ENCODE data around the gene ARHGEF4.

Gene ARHGEF4

GRCh38 chr2:130872741-130873125 is 36.0 kb downstream of the ARHGEF4 start:
- Histone ChIP-seq H4K20me1 (ENCODE audit: insufficient read depth, low read length, poor library complexity, severe bottlenecking) (no peaks in the 10 kb centered on the region), H3K9ac (ENCODE audit: low read depth, low read length, poor library complexity, severe bottlenecking) (no peak overlapping the region), H3K9me3 (ENCODE audit: insufficient read depth, low read depth, low read length) (no peaks in the 10 kb centered on the region), H3K4me3 (ENCODE audit: low read length, poor library complexity, severe bottlenecking) (no peak overlapping the region), H3K9me2 (replicated peaks; ENCODE audit: low read depth, low read length) (no peaks in the 10 kb centered on the region), H3K36me3 (ENCODE audit: insufficient read depth, low read length) (no peaks in the 10 kb centered on the region), H2AFZ (ENCODE audit: low read length) (no peak overlapping the region; the same call in 1 of the 2 replicates), H3K4me1 (ENCODE audit: insufficient read depth, low read length, poor library complexity, severe bottlenecking) (peaks cover 5% of the 10 kb centered on the region), H3K27me3 (ENCODE audit: insufficient read depth, low read length, poor library complexity, severe bottlenecking) (no peaks in the 10 kb centered on the region), H3F3A (ENCODE audit: low read depth) (no peaks in the 10 kb centered on the region), H3K4me2 (ENCODE audit: low read depth, low read length, poor library complexity, severe bottlenecking) (no peak overlapping the region), H3K79me2 (ENCODE audit: insufficient read depth, low read length) (no peaks in the 10 kb centered on the region)
- TF ChIP-seq, protein P1, sequence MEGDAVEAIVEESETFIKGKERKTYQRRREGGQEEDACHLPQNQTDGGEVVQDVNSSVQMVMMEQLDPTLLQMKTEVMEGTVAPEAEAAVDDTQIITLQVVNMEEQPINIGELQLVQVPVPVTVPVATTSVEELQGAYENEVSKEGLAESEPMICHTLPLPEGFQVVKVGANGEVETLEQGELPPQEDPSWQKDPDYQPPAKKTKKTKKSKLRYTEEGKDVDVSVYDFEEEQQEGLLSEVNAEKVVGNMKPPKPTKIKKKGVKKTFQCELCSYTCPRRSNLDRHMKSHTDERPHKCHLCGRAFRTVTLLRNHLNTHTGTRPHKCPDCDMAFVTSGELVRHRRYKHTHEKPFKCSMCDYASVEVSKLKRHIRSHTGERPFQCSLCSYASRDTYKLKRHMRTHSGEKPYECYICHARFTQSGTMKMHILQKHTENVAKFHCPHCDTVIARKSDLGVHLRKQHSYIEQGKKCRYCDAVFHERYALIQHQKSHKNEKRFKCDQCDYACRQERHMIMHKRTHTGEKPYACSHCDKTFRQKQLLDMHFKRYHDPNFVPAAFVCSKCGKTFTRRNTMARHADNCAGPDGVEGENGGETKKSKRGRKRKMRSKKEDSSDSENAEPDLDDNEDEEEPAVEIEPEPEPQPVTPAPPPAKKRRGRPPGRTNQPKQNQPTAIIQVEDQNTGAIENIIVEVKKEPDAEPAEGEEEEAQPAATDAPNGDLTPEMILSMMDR (conservative IDR thresholded peaks at IDR 0.05; ENCODE audit: low read length) = no peak
- TF ChIP-seq EZH2phosphoT487 (IDR thresholded peaks at IDR 0.05; ENCODE audit: borderline replicate concordance) = no peak

DNA sequence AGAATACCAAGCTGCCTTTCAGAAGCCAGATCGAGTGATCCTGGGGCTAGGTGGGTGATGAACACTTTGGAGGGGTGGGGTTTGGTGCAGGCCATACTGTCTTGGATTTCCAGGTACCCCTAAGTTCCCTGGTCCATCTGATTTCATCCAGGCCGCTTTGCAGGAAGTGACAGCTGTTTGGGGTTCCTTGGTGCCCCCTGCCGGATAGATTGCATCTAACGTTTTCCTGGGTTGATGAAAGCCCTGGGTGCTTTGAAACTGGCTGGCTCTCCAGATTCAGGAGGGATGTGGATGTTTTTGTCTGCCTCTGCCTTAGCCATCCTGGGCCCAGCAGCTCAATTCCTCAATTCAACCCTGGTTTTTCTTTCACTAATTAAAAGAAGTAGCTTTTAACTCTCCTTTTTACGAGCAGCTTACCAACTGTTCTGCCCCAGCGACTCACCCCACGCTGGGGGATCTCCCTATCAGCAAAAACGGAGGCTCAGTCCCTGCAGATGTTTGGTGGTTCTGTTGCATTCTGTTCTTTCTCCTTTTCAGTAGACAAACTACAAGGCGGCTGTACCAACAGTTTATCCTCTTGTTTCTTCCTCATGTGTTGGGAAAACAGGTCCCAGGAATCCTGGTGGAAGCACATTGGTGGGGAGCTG is 37.1 kb downstream of the ARHGEF4 start:
- Histone ChIP-seq H3K9ac (ENCODE audit: low read depth, low read length, poor library complexity, severe bottlenecking) (no peak overlapping the region), H3K9me3 (ENCODE audit: insufficient read depth, low read depth, low read length) (no peaks in the 10 kb centered on the region), H3K9me2 (replicated peaks; ENCODE audit: low read depth, low read length) (no peaks in the 10 kb centered on the region), H3K27me3 (ENCODE audit: insufficient read depth, low read length, poor library complexity, severe bottlenecking) (no peaks in the 10 kb centered on the region), H3K79me2 (ENCODE audit: insufficient read depth, low read length) (no peaks in the 10 kb centered on the region), H3K4me1 (ENCODE audit: insufficient read depth, low read length, poor library complexity, severe bottlenecking) (peaks cover 5% of the 10 kb centered on the region), H3K4me3 (ENCODE audit: low read length, poor library complexity, severe bottlenecking) (no peak overlapping the region), H3K36me3 (ENCODE audit: insufficient read depth, low read length) (no peaks in the 10 kb centered on the region), H4K20me1 (ENCODE audit: insufficient read depth, low read length, poor library complexity, severe bottlenecking) (no peaks in the 10 kb centered on the region), H2AFZ (ENCODE audit: low read length) (peak overlapping the region; percentile 62), H3F3A (ENCODE audit: low read depth) (no peaks in the 10 kb centered on the region), H3K4me2 (ENCODE audit: low read depth, low read length, poor library complexity, severe bottlenecking) (no peak overlapping the region)
- TF ChIP-seq, protein P1 (conservative IDR thresholded peaks at IDR 0.05; ENCODE audit: low read length) = peak; percentile 70
- TF ChIP-seq EZH2phosphoT487 (IDR thresholded peaks at IDR 0.05; ENCODE audit: borderline replicate concordance) = no peak

DNA sequence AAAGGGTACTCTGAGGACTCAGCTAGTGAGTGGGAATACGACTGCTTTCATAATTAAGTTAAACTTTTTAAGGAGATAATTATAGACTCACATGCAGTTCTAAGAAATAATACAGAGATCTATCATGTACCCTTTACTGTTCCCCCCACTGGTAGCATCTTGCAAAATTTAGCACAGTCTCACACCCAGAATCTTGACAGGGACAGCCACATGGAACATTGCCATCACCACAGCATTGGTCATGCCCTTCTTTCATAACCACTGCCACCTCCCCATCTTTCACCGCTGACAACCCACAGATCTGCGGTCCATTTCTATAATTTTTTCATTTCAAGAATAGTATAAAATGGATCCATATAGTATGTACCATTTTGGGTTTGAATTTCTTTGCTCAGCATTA is 37.8 kb downstream of the ARHGEF4 start:
- H3K9me2 ChIP-seq (replicated peaks; ENCODE audit: low read depth, low read length) = no peaks in the 10 kb centered on the region
- H3K4me1 ChIP-seq (ENCODE audit: insufficient read depth, low read length, poor library complexity, severe bottlenecking) = peaks cover 5% of the 10 kb centered on the region
- H3F3A ChIP-seq (ENCODE audit: low read depth) = no peaks in the 10 kb centered on the region
- H3K36me3 ChIP-seq (ENCODE audit: insufficient read depth, low read length) = no peaks in the 10 kb centered on the region
- H3K79me2 ChIP-seq (ENCODE audit: insufficient read depth, low read length) = no peaks in the 10 kb centered on the region
- H3K9me3 ChIP-seq (ENCODE audit: insufficient read depth, low read depth, low read length) = no peaks in the 10 kb centered on the region
- no peaks in the 10 kb centered on the region for H4K20me1 ChIP-seq (ENCODE audit: insufficient read depth, low read length, poor library complexity, severe bottlenecking)
- TF ChIP-seq, protein P1 (conservative IDR thresholded peaks at IDR 0.05; ENCODE audit: low read length) = no peak
- no peak for TF ChIP-seq EZH2phosphoT487 (IDR thresholded peaks at IDR 0.05; ENCODE audit: borderline replicate concordance)
- H3K4me3 ChIP-seq (ENCODE audit: low read length, poor library complexity, severe bottlenecking) = no peak overlapping the region
- H3K4me2 ChIP-seq (ENCODE audit: low read depth, low read length, poor library complexity, severe bottlenecking) = no peak overlapping the region
- H3K27me3 ChIP-seq (ENCODE audit: insufficient read depth, low read length, poor library complexity, severe bottlenecking) = no peaks in the 10 kb centered on the region
- peak overlapping the region; percentile 62; the same call in 1 of the 2 replicates for H2AFZ ChIP-seq (ENCODE audit: low read length)
- no peak overlapping the region for H3K9ac ChIP-seq (ENCODE audit: low read depth, low read length, poor library complexity, severe bottlenecking)

Measured in Loucy (cell line).